ENCODE measurements around the gene PREPL.
"Not testable (repeated sequence)": the region's sequence is repeated elsewhere in the genome, so short reads cannot be mapped to it uniquely, and the experiment has no call there.

The PREPL gene

GRCh38 chr2:44347526-44347925, 13.8 kb downstream of the PREPL start:
- DNase-seq: no peak

GRCh38 chr2:44342854-44343253, 18.4 kb downstream of the PREPL start:
- no peak for DNase-seq

- no peak for DNase-seq
These were observed 25.3 kb downstream of the PREPL start for GRCh38 chr2:44335806-44336538.

- no peak for DNase-seq
These were observed 27.3 kb downstream of the PREPL start for GRCh38 chr2:44333994-44334393.

- DNase-seq: no peak
These were observed 30.5 kb downstream of the PREPL start for GRCh38 chr2:44330801-44331200.

GRCh38 chr2:44329343-44329742, 32.0 kb downstream of the PREPL start:
- DNase-seq: no peak

- no peak for DNase-seq
These were observed 32.5 kb downstream of the PREPL start for GRCh38 chr2:44328750-44329149.

- no peak for DNase-seq
These were observed 34.6 kb downstream of the PREPL start for GRCh38 chr2:44326548-44327264.

GRCh38 chr2:44325897-44326296, 35.4 kb downstream of the PREPL start:
- no peak for DNase-seq

- DNase-seq: no peak
These were observed 36.3 kb downstream of the PREPL start for GRCh38 chr2:44324971-44325426.

GRCh38 chr2:44321360-44321759, 39.9 kb downstream of the PREPL start:
- no peak for DNase-seq

- DNase-seq: no peak
These were observed 40.5 kb downstream of the PREPL start for GRCh38 chr2:44320832-44321231.

- no peak for DNase-seq
These were observed 45.3 kb downstream of the PREPL start for GRCh38 chr2:44315945-44316344.

GRCh38 chr2:44314362-44314761, 46.9 kb downstream of the PREPL start:
- no peak for DNase-seq

GRCh38 chr2:44310287-44310686, 51.0 kb downstream of the PREPL start:
- DNase-seq: no peak

GRCh38 chr2:44305882-44306281, 55.4 kb downstream of the PREPL start:
- no peak for DNase-seq

GRCh38 chr2:44304258-44304657, 57.0 kb downstream of the PREPL start:
- DNase-seq: no peak

GRCh38 chr2:44303766-44304165, 57.5 kb downstream of the PREPL start:
- not testable (repeated sequence) for DNase-seq

- DNase-seq: no peak
These were observed 60.2 kb downstream of the PREPL start for GRCh38 chr2:44301111-44301510.

- no peak for DNase-seq
These were observed 61.7 kb downstream of the PREPL start for GRCh38 chr2:44299635-44300034.

- no peak for DNase-seq
These were observed 63.9 kb downstream of the PREPL start for GRCh38 chr2:44297431-44297830.

- no peak for DNase-seq
These were observed 64.6 kb downstream of the PREPL start for GRCh38 chr2:44296653-44297052.

- DNase-seq: no peak
These were observed 65.5 kb downstream of the PREPL start for GRCh38 chr2:44295633-44296359.

GRCh38 chr2:44295113-44295512, 66.2 kb downstream of the PREPL start:
- no peak for DNase-seq
